Right kidney (tissue), 1 donor: ENCODE results near the gene MORN5.
A peak's percentile ranks its signal among the peaks of the same experiment; 100 is the strongest.

Source experiments
- DNase-seq: peaks from one replicate; pipeline ENCODE4 v3.0.0-alpha.2; 2016

MORN5 gene

GRCh38 chr9:122124528-122124927, 35.2 kb upstream of the MORN5 start:
- no peak for DNase-seq

- DNase-seq: peak; percentile 71
Observed at GRCh38 chr9:122125158-122125508, 34.6 kb upstream of the MORN5 start.

- peak; percentile 47 for DNase-seq
Observed at GRCh38 chr9:122125509-122126330, 34.0 kb upstream of the MORN5 start.

GRCh38 chr9:122126331-122127261, 33.1 kb upstream of the MORN5 start:
- DNase-seq: peak; percentile 62

GRCh38 chr9:122127396-122127798, 32.3 kb upstream of the MORN5 start:
- DNase-seq: no peak

GRCh38 chr9:122128007-122128968, 31.4 kb upstream of the MORN5 start:
- DNase-seq: no peak

GRCh38 chr9:122128969-122129343, 30.8 kb upstream of the MORN5 start:
- DNase-seq: no peak

GRCh38 chr9:122129969-122130368, 29.7 kb upstream of the MORN5 start:
- no peak for DNase-seq

GRCh38 chr9:122130837-122131236, 28.9 kb upstream of the MORN5 start:
- no peak for DNase-seq

GRCh38 chr9:122131401-122132001, 28.2 kb upstream of the MORN5 start:
- peak; percentile 43 for DNase-seq

GRCh38 chr9:122132539-122132938, 27.2 kb upstream of the MORN5 start:
- no peak for DNase-seq

- no peak for DNase-seq
Observed at GRCh38 chr9:122133263-122133983, 26.3 kb upstream of the MORN5 start.

GRCh38 chr9:122133984-122134535, 25.6 kb upstream of the MORN5 start:
- DNase-seq: no peak

- DNase-seq: no peak
Observed at GRCh38 chr9:122134822-122135528, 24.7 kb upstream of the MORN5 start.

- DNase-seq: no peak
Observed at GRCh38 chr9:122135529-122135859, 24.2 kb upstream of the MORN5 start.

- no peak for DNase-seq
Observed at GRCh38 chr9:122138560-122139268, 21.0 kb upstream of the MORN5 start.

GRCh38 chr9:122140368-122141193, 19.1 kb upstream of the MORN5 start:
- DNase-seq: no peak

- no peak for DNase-seq
Observed at GRCh38 chr9:122141671-122142070, 18.0 kb upstream of the MORN5 start.

GRCh38 chr9:122143296-122143695, 16.4 kb upstream of the MORN5 start:
- no peak for DNase-seq
